B cell (primary cell): Measurements from ENCODE around the gene RAD51B. TPM values are rescaled to one million over a fixed set of nuclear protein-coding genes. Genes with fewer than 3 reads are reported as not detected.

ENCODE experiments used
- ATAC-seq: fragments of 200-7000 bp; cut with Tn5 transposase; one replicate; pipeline ENCODE4 v1.10.0; 2021; ENCODE audit warnings: low read depth, mild to moderate bottlenecking, moderate number of reproducible peaks, moderate library complexity
- CTCF ChIA-PET: fragments of 350-600 bp; sonication (Branson Sonifier 250); formaldehyde crosslinking; loops from one replicate; lab custom pipeline; 2021; ENCODE audit warnings: antibody characterized with exemption, inconsistent platforms; lab: Charles Lee
- POLR2A ChIA-PET: fragments of 350-600 bp; sonication (Branson Sonifier 250); formaldehyde crosslinking; loops from one replicate; lab custom pipeline; 2021; ENCODE audit warnings: antibody characterized with exemption; lab: Charles Lee
- DNase-seq: peaks from one replicate; pipeline ENCODE4 v3.0.0; 2013
- H2AFZ ChIP-seq: 2 replicates; pipeline ENCODE4 v1.6.1; 2012; ENCODE audit warnings: mild to moderate bottlenecking, low read depth, low read length; ENCODE audit not compliant: insufficient read depth, poor library complexity, severe bottlenecking
- H3K27ac ChIP-seq, 2 donors: 1 replicate in 1 of 2; 2 replicates in 1 of 2; pipeline ENCODE4 v1.5.1; 2012 to 2013; ENCODE audit warnings: low read length in 2 of 2, mild to moderate bottlenecking in 2 of 2, moderate library complexity in 1 of 2
- H3K27me3 ChIP-seq, 4 experiments: fragments of 200-600 bp in 1 of 4; sonication (generic) in 1 of 4; replicated peaks in 1 of 4; 1 replicate in 2 of 4; 2 replicates in 2 of 4; pipeline versions ENCODE4 v1.6.1 to v1.7.0; 2013 to 2016; ENCODE audit warnings: low read length in 3 of 4, mild to moderate bottlenecking in 2 of 4, mixed read lengths in 1 of 4, moderate library complexity in 1 of 4; ENCODE audit not compliant: insufficient read depth in 4 of 4, control insufficient read depth in 3 of 4; ENCODE audit errors: control extremely low read depth in 1 of 4
- H3K36me3 ChIP-seq, 2 experiments: replicated peaks in 1 of 2; 1 replicate in 1 of 2; 2 replicates in 1 of 2; pipeline versions ENCODE4 v1.6.1 to v1.7.1; 2013; ENCODE audit warnings: low read length in 1 of 2; ENCODE audit not compliant: insufficient read depth in 2 of 2, control insufficient read depth in 1 of 2; ENCODE audit errors: control extremely low read depth in 1 of 2, extremely low read depth in 1 of 2
- H3K4me1 ChIP-seq, 2 donors: fragments of 200-600 bp in 1 of 2; sonication (generic) in 1 of 2; 1 replicate in 1 of 2; 2 replicates in 1 of 2; pipeline versions ENCODE4 v1.5.1 to v1.6.1; 2013 to 2017; ENCODE audit warnings: low read length in 2 of 2; ENCODE audit not compliant: control insufficient read depth in 2 of 2, insufficient read depth in 2 of 2
- H3K4me2 ChIP-seq: replicated peaks from 2 replicates; pipeline ENCODE3; 2012; ENCODE audit warnings: mild to moderate bottlenecking, low read depth, low read length; ENCODE audit not compliant: poor library complexity, severe bottlenecking
- H3K4me3 ChIP-seq, 5 experiments: fragments of 200-600 bp in 1 of 5; sonication (generic) in 1 of 5; 1 replicate in 3 of 5; 2 replicates in 2 of 5; pipeline versions ENCODE4 v1.5.1 to v1.7.0; 2011 to 2016; ENCODE audit warnings: low read length in 4 of 5, mild to moderate bottlenecking in 4 of 5, low read depth in 2 of 5, control low read depth in 1 of 5, moderate library complexity in 1 of 5; ENCODE audit not compliant: insufficient read depth in 1 of 5; ENCODE audit errors: control extremely low read depth in 1 of 5, extremely low read depth in 1 of 5
- H3K79me2 ChIP-seq: fragments of 200-600 bp; sonication (generic); one replicate; pipeline ENCODE4 v1.6.0; 2016; ENCODE audit warnings: low read length; ENCODE audit not compliant: control insufficient read depth, insufficient read depth
- H3K9ac ChIP-seq: fragments of 200-600 bp; sonication (generic); 2 replicates; pipeline ENCODE4 v1.6.1; 2017; ENCODE audit warnings: mild to moderate bottlenecking, low read length, moderate library complexity
- H3K9me3 ChIP-seq, 3 donors: one replicate each; pipeline versions ENCODE4 v1.6.1 to v1.7.1; 2013; ENCODE audit warnings: low read length in 2 of 3; ENCODE audit not compliant: control insufficient read depth in 2 of 3, insufficient read depth in 1 of 3; ENCODE audit errors: control extremely low read depth in 1 of 3
- H4K20me1 ChIP-seq: 2 replicates; pipeline ENCODE4 v1.6.0; 2012; ENCODE audit warnings: mild to moderate bottlenecking, low read length; ENCODE audit not compliant: insufficient read depth, control insufficient read depth, poor library complexity, severe bottlenecking
- H3K27ac Mint-ChIP-seq: one replicate; pipeline ENCODE4 v1.8.0; 2021; ENCODE audit warnings: mixed read lengths
- H3K27me3 Mint-ChIP-seq: one replicate; pipeline ENCODE4 v1.8.0; 2021; ENCODE audit warnings: mixed read lengths
- H3K4me1 Mint-ChIP-seq: one replicate; pipeline ENCODE4 v1.8.0; 2021; ENCODE audit warnings: mixed read lengths
- H3K4me3 Mint-ChIP-seq: one replicate; pipeline ENCODE4 v1.8.0; 2021; ENCODE audit warnings: mixed read lengths
- H3K9me3 Mint-ChIP-seq: one replicate; pipeline ENCODE4 v1.8.0; 2022; ENCODE audit warnings: mixed read lengths; ENCODE audit not compliant: insufficient read depth
- EZH2 ChIP-seq: IDR thresholded peaks from 2 replicates; pipeline ENCODE4 v1.6.1; 2012; ENCODE audit warnings: borderline replicate concordance, low read depth, mild to moderate bottlenecking, moderate library complexity, low read length; ENCODE audit not compliant: insufficient read depth, poor library complexity, severe bottlenecking
- WGBS: methylation state at CpG from one replicate; pipeline ENCODE4 v1.1.5; 2013; ENCODE audit warnings: missing lambda C conversion rate; ENCODE audit not compliant: insufficient coverage; 5-methylcytosine and 5-hydroxymethylcytosine counted together
- intact Hi-C: fragments of 100-400 bp; cut with micrococcal nuclease; formaldehyde crosslinking; loops from one replicate; pipeline ENCODE4 v1.10.0; 2022
- polyA plus RNA-seq: library from polyadenylated mRNA; depleted of rRNA; stranded (reverse); fragments of >200 nt; gene quantifications from 2 replicates; pipeline ENCODE4 v1.2.3, GENCODE V29; 2012
- total RNA-seq, 2 donors: library from RNA; stranded (reverse); fragments of 120-200 nt in 1 of 2; gene quantifications; 1 replicate in 1 of 2; 2 replicates in 1 of 2; pipeline versions ENCODE4 v1.2.3 to v1.2.4, GENCODE V29; 2013 to 2022
- TF ChIP-seq, protein P1 (sequence below): fragments of 200-600 bp; IDR thresholded peaks from one replicate; pipeline ENCODE4 v1.8.0; 2022; ENCODE audit warnings: antibody characterized with exemption, mild to moderate bottlenecking

RAD51B gene
- total and polyA plus RNA-seq, 2 donors (not counting 1 experiment from before 2014, with no cell fraction given) = 6.5 to 60.6 TPM

DNA sequence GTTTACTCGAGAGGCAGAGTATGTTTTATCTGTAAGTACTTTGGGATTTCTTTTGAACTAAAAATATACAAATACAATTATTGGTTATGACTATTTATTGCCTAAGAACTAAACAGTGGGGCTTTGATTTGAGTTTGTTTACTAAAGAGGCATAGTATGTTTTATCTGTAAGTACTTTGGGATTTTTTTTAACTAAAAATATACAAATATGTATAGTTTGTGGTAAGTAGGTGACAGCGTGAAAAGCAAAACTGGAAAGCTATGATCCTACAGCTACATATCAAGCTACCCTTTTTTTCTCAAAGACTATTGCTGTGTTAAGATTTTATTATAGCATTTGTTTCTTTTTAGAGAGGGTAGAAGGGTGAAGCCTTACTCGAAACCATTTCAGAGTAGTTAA is 171.0 kb downstream of the RAD51B start:
- intact Hi-C loops = no loop called here
- no peak for ATAC-seq
- Mint-ChIP-seq H3K27me3 (no peaks in the 10 kb centered on the region), H3K4me1 (no peaks in the 10 kb centered on the region), H3K4me3 (no peak overlapping the region), H3K27ac (no peak overlapping the region), H3K9me3 (no peaks in the 10 kb centered on the region)
- Histone ChIP-seq H3K27me3 (no peaks in the 10 kb centered on the region), H3K36me3 (no peaks in the 10 kb centered on the region), H3K4me2 (no peak overlapping the region), H4K20me1 (no peaks in the 10 kb centered on the region), H3K4me3 (no peak overlapping the region), H3K9me3 (no peaks in the 10 kb centered on the region), H3K9ac (no peak overlapping the region), H3K27ac (no peak overlapping the region), H2AFZ (no peak overlapping the region), H3K4me1 (no peaks in the 10 kb centered on the region), H3K79me2 (no peaks in the 10 kb centered on the region)
- DNase-seq = no peak
- POLR2A ChIA-PET = no interaction called here
- CTCF ChIA-PET = interaction anchor here (1.4 kb wide), 1 partner anchor 57 kb away, joined by 3 read pairs; no protein-coding TSS in a partner anchor
- no CpG with 5 or more reads among the region's 3 CpGs for WGBS
- no peak for TF ChIP-seq EZH2
- TF ChIP-seq, protein P1, sequence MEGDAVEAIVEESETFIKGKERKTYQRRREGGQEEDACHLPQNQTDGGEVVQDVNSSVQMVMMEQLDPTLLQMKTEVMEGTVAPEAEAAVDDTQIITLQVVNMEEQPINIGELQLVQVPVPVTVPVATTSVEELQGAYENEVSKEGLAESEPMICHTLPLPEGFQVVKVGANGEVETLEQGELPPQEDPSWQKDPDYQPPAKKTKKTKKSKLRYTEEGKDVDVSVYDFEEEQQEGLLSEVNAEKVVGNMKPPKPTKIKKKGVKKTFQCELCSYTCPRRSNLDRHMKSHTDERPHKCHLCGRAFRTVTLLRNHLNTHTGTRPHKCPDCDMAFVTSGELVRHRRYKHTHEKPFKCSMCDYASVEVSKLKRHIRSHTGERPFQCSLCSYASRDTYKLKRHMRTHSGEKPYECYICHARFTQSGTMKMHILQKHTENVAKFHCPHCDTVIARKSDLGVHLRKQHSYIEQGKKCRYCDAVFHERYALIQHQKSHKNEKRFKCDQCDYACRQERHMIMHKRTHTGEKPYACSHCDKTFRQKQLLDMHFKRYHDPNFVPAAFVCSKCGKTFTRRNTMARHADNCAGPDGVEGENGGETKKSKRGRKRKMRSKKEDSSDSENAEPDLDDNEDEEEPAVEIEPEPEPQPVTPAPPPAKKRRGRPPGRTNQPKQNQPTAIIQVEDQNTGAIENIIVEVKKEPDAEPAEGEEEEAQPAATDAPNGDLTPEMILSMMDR = no peak

DNA sequence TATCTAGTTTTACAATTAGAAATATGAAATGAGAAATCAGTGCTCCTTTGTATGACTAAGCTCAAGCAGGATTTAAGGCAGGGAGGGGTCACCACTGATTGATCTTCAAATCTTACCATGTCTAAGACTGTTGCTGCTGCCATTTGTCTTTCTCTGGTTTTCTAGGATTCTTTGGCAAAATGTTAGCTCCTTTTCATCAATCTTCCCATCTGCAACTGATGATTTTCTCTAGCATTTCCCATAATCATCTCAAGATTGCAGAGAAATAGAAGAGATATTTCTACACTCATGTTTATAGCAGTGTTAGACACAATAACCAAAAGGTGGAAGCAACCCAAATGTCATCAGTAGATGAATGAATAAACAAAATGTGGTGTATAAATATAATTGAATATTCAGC is 175.0 kb downstream of the RAD51B start:
- Mint-ChIP-seq H3K4me3 (no peak overlapping the region), H3K27me3 (no peaks in the 10 kb centered on the region), H3K4me1 (no peaks in the 10 kb centered on the region), H3K9me3 (no peaks in the 10 kb centered on the region), H3K27ac (no peak overlapping the region)
- no peak overlapping the region for H3K4me3 ChIP-seq
- ChIA-PET CTCF (no interaction called here), POLR2A (no interaction called here)
- no peaks in the 10 kb centered on the region for H3K4me1 ChIP-seq
- no peaks in the 10 kb centered on the region for H3K79me2 ChIP-seq
- no peaks in the 10 kb centered on the region for H4K20me1 ChIP-seq
- no peak overlapping the region for H3K27ac ChIP-seq
- ATAC-seq = no peak
- H3K9ac ChIP-seq = no peak overlapping the region
- no peak overlapping the region for H2AFZ ChIP-seq
- H3K27me3 ChIP-seq = no peaks in the 10 kb centered on the region
- intact Hi-C loops = no loop called here
- no peak for DNase-seq
- no peaks in the 10 kb centered on the region for H3K9me3 ChIP-seq
- no peak for TF ChIP-seq EZH2
- TF ChIP-seq, protein P1 = no peak
- H3K36me3 ChIP-seq = no peaks in the 10 kb centered on the region
- H3K4me2 ChIP-seq = no peak overlapping the region
